Brain pericyte (primary cell): ENCODE measurements around the gene ANO1.
"Not testable (repeated sequence)": the region's sequence is repeated elsewhere in the genome, so short reads cannot be mapped to it uniquely, and the experiment has no call there.

Source experiments
- DNase-seq: peaks from one replicate; pipeline ENCODE4 v3.0.0-alpha.2; 2012; ENCODE audit warnings: low read depth, low spot score

ANO1 gene

GRCh38 chr11:70209391-70209912 lies 131.3 kb downstream of the ANO1 start:
- no peak for DNase-seq

- DNase-seq: no peak
Observed at GRCh38 chr11:70210051-70210501, 132.0 kb downstream of the ANO1 start.

GRCh38 chr11:70210530-70210929 lies 132.4 kb downstream of the ANO1 start:
- no peak for DNase-seq

GRCh38 chr11:70212227-70212811 lies 134.2 kb downstream of the ANO1 start:
- no peak for DNase-seq

GRCh38 chr11:70217388-70217787 lies 139.3 kb downstream of the ANO1 start:
- DNase-seq: not testable (repeated sequence)

GRCh38 chr11:70218076-70218475 lies 140.0 kb downstream of the ANO1 start:
- DNase-seq: not testable (repeated sequence)

GRCh38 chr11:70220136-70220535 lies 142.0 kb downstream of the ANO1 start:
- DNase-seq: no peak

- DNase-seq: no peak
Observed at GRCh38 chr11:70220920-70221319, 142.8 kb downstream of the ANO1 start.

- DNase-seq: no peak
Observed at GRCh38 chr11:70225681-70226177, 147.6 kb downstream of the ANO1 start.

- DNase-seq: no peak
Observed at GRCh38 chr11:70226183-70226582, 148.1 kb downstream of the ANO1 start.

- DNase-seq: no peak
Observed at GRCh38 chr11:70226967-70227366, 148.8 kb downstream of the ANO1 start.

- no peak for DNase-seq
Observed at GRCh38 chr11:70229737-70230136, 151.6 kb downstream of the ANO1 start.

GRCh38 chr11:70230151-70230839 lies 152.2 kb downstream of the ANO1 start:
- no peak for DNase-seq

- DNase-seq: no peak
Observed at GRCh38 chr11:70230840-70231710, 153.0 kb downstream of the ANO1 start.

GRCh38 chr11:70233034-70233433 lies 154.9 kb downstream of the ANO1 start:
- no peak for DNase-seq

GRCh38 chr11:70233511-70233934 lies 155.4 kb downstream of the ANO1 start:
- DNase-seq: no peak

GRCh38 chr11:70233962-70234361 lies 155.8 kb downstream of the ANO1 start:
- DNase-seq: no peak
